ENCODE data around the gene A2M.

DNA sequence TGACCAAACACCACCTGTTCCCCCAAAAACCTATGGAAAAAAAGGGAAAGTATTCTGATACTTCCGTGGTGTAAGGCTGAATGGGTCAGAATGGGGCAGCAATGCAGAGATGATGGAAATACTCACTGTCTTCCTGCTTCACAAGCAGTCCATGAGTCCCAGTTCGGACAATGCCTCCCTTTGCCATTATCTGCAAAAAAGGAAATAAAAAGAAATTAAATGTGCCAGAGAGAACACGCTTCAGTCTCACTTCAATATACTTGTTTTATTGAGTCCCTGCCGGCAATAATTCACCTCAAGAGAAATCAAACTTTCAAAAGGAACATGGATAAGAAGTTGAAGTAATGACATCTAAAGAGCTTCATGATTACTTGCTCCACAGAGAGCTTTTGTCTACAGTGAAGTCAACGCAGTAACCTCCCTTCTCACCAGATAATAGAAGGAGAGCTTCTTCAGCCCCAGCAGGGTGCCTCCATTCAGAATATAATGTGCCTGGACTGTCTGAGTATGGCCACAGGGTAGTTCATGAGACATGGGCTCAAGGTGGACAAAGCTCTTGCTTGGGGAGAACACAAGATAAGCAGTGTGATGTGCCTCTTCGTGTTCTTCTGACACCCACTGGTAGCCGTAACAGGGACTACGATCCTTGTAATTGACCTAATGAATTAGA is 14.6 kb downstream of the A2M start:
- no peak for TF ChIP-seq ARNT (IDR thresholded peaks at IDR 0.05)
- no peak for TF ChIP-seq NFRKB (IDR thresholded peaks at IDR 0.05)
- no peak for TF ChIP-seq ZNF384 (IDR thresholded peaks at IDR 0.05)
- no peak for TF ChIP-seq FOXK2 (IDR thresholded peaks at IDR 0.05)
- TF ChIP-seq SP1 (IDR thresholded peaks at IDR 0.05), result no peak
- TF ChIP-seq BHLHE40 (IDR thresholded peaks at IDR 0.05; ENCODE audit: borderline replicate concordance), result no peak
- TF ChIP-seq TARDBP (IDR thresholded peaks at IDR 0.05), result no peak
- TF ChIP-seq, protein P1, sequence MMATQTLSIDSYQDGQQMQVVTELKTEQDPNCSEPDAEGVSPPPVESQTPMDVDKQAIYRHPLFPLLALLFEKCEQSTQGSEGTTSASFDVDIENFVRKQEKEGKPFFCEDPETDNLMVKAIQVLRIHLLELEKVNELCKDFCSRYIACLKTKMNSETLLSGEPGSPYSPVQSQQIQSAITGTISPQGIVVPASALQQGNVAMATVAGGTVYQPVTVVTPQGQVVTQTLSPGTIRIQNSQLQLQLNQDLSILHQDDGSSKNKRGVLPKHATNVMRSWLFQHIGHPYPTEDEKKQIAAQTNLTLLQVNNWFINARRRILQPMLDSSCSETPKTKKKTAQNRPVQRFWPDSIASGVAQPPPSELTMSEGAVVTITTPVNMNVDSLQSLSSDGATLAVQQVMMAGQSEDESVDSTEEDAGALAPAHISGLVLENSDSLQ (IDR thresholded peaks at IDR 0.05), result no peak
- no peak for TF ChIP-seq FOXA1 (IDR thresholded peaks at IDR 0.05)
- TF ChIP-seq CTBP1 (IDR thresholded peaks at IDR 0.05; ENCODE audit: borderline replicate concordance), result no peak

Data from HEK293T (cell line).